HEK293T (cell line): Measurements from ENCODE around the gene CADPS2.

Experiments used
- CTCF ChIA-PET: fragments of 350-600 bp; formaldehyde crosslinking; extraction: SDS; loops from one replicate; lab custom pipeline; 2021; ENCODE audit warnings: antibody characterized with exemption, inconsistent platforms; lab: Yijun Ruan, JAX
- POLR2A ChIA-PET: fragments of 350-600 bp; formaldehyde crosslinking; extraction: SDS; loops from one replicate; lab custom pipeline; 2020; ENCODE audit warnings: antibody characterized with exemption, inconsistent platforms; lab: Yijun Ruan, JAX
- DNase-seq: peaks from one replicate; pipeline ENCODE4 v3.0.0; 2012; ENCODE audit warnings: mixed read lengths; ENCODE audit errors: extremely low spot score
- ARNT ChIP-seq: fragments of 450-650 bp; IDR thresholded peaks from 2 replicates; pipeline ENCODE4 v1.6.1; 2017; ENCODE audit warnings: mild to moderate bottlenecking
- BHLHE40 ChIP-seq: fragments of 450-650 bp; IDR thresholded peaks from 2 replicates; pipeline ENCODE4 v1.6.1; 2016; ENCODE audit warnings: mild to moderate bottlenecking, moderate library complexity, borderline replicate concordance
- CTBP1 ChIP-seq: fragments of 450-650 bp; IDR thresholded peaks from 2 replicates; pipeline ENCODE4 v1.6.1; 2016; ENCODE audit warnings: borderline replicate concordance
- ELF4 ChIP-seq: fragments of 450-650 bp; IDR thresholded peaks from 2 replicates; pipeline ENCODE4 v1.6.1; 2017; ENCODE audit warnings: antibody characterized with exemption
- FOXA1 ChIP-seq: fragments of 450-650 bp; IDR thresholded peaks from 2 replicates; pipeline ENCODE4 v1.6.1; 2016; ENCODE audit warnings: mild to moderate bottlenecking
- FOXK2 ChIP-seq: fragments of 450-650 bp; IDR thresholded peaks from 2 replicates; pipeline ENCODE4 v1.6.1; 2016; ENCODE audit warnings: mild to moderate bottlenecking
- FOXM1 ChIP-seq: fragments of 450-650 bp; IDR thresholded peaks from 2 replicates; pipeline ENCODE4 v1.6.1; 2017; ENCODE audit warnings: mild to moderate bottlenecking, borderline replicate concordance
- HDGF ChIP-seq: fragments of 450-650 bp; IDR thresholded peaks from 2 replicates; pipeline ENCODE4 v1.6.1; 2017; ENCODE audit warnings: antibody characterized with exemption, borderline replicate concordance
- L3MBTL2 ChIP-seq: fragments of 450-650 bp; conservative IDR thresholded peaks from 2 replicates; pipeline ENCODE4 v1.6.1; 2016; ENCODE audit warnings: mild to moderate bottlenecking
- LEF1 ChIP-seq: fragments of 450-650 bp; IDR thresholded peaks from 2 replicates; pipeline ENCODE4 v1.6.1; 2017; ENCODE audit warnings: mild to moderate bottlenecking, borderline replicate concordance
- NFRKB ChIP-seq: fragments of 450-650 bp; IDR thresholded peaks from 2 replicates; pipeline ENCODE4 v1.6.1; 2016; ENCODE audit warnings: mild to moderate bottlenecking, moderate library complexity
- PKNOX1 ChIP-seq: fragments of 450-650 bp; IDR thresholded peaks from 2 replicates; pipeline ENCODE4 v1.6.1; 2016
- SP1 ChIP-seq: fragments of 450-650 bp; IDR thresholded peaks from 2 replicates; pipeline ENCODE4 v1.6.1; 2017
- SUZ12 ChIP-seq: fragments of 450-650 bp; IDR thresholded peaks from 2 replicates; pipeline ENCODE4 v1.6.1; 2016; ENCODE audit warnings: mild to moderate bottlenecking
- TARDBP ChIP-seq: fragments of 450-650 bp; IDR thresholded peaks from 2 replicates; pipeline ENCODE4 v1.6.1; 2016
- ZNF384 ChIP-seq: fragments of 450-650 bp; IDR thresholded peaks from 2 replicates; pipeline ENCODE4 v1.6.1; 2016

Gene CADPS2

GRCh38 chr7:122750389-122750788 is 135.9 kb downstream of the CADPS2 start:
- CTCF ChIA-PET, result no interaction called here
- no peak for DNase-seq
- POLR2A ChIA-PET, result no interaction called here
- TF ChIP-seq FOXM1 (no peak), LEF1 (no peak), BHLHE40 (no peak), SUZ12 (no peak), CTBP1 (no peak), ZNF384 (no peak), PKNOX1 (no peak), SP1 (no peak), FOXA1 (no peak), NFRKB (no peak), ELF4 (no peak), TARDBP (no peak), L3MBTL2 (no peak), HDGF (no peak), ARNT (no peak), FOXK2 (no peak)

GRCh38 chr7:122748195-122748594 is 138.1 kb downstream of the CADPS2 start:
- CTCF ChIA-PET, result no interaction called here
- POLR2A ChIA-PET, result interaction anchor here (0.6 kb wide), 1 partner anchor 56 kb away, joined by 3 read pairs; no protein-coding TSS in a partner anchor
- no peak for TF ChIP-seq LEF1
- TF ChIP-seq L3MBTL2, result no peak
- TF ChIP-seq BHLHE40, result no peak
- no peak for TF ChIP-seq PKNOX1
- TF ChIP-seq ARNT, result no peak
- no peak for TF ChIP-seq SUZ12
- no peak for TF ChIP-seq ELF4
- no peak for TF ChIP-seq NFRKB
- TF ChIP-seq CTBP1, result no peak
- no peak for TF ChIP-seq FOXM1
- no peak for DNase-seq

- CTCF ChIA-PET, result interaction anchor here (0.6 kb wide), 1 partner anchor 27 kb away, joined by 5 read pairs; no protein-coding TSS in a partner anchor
- POLR2A ChIA-PET, result no interaction called here
- no peak for DNase-seq
- no peak for TF ChIP-seq FOXA1
- TF ChIP-seq L3MBTL2, result no peak
- TF ChIP-seq TARDBP, result no peak
- TF ChIP-seq LEF1, result no peak
- no peak for TF ChIP-seq HDGF
Observed at GRCh38 chr7:122746948-122747347, 139.3 kb downstream of the CADPS2 start.

GRCh38 chr7:122743211-122743610 is 143.0 kb downstream of the CADPS2 start:
- ChIA-PET POLR2A (no interaction called here), CTCF (no interaction called here)
- TF ChIP-seq SUZ12 (no peak), NFRKB (no peak), FOXK2 (no peak), TARDBP (no peak), PKNOX1 (no peak), ARNT (no peak), LEF1 (no peak), FOXA1 (no peak), ZNF384 (no peak), L3MBTL2 (no peak), SP1 (no peak), BHLHE40 (no peak), CTBP1 (no peak), FOXM1 (no peak), HDGF (no peak), ELF4 (no peak)
- no peak for DNase-seq

- CTCF ChIA-PET, result no interaction called here
- TF ChIP-seq FOXK2, result no peak
- no peak for TF ChIP-seq LEF1
- no peak for TF ChIP-seq FOXA1
- no peak for TF ChIP-seq TARDBP
- TF ChIP-seq CTBP1, result no peak
- no peak for TF ChIP-seq SUZ12
- no peak for TF ChIP-seq ARNT
- no peak for TF ChIP-seq SP1
- TF ChIP-seq L3MBTL2, result no peak
- TF ChIP-seq PKNOX1, result no peak
- TF ChIP-seq FOXM1, result no peak
- no peak for TF ChIP-seq HDGF
- no peak for TF ChIP-seq NFRKB
- TF ChIP-seq ZNF384, result no peak
- TF ChIP-seq BHLHE40, result no peak
- no peak for TF ChIP-seq ELF4
- POLR2A ChIA-PET, result no interaction called here
- DNase-seq, result no peak
Observed at GRCh38 chr7:122738947-122739346, 147.3 kb downstream of the CADPS2 start.

- no peak for DNase-seq
- ChIA-PET POLR2A (no interaction called here), CTCF (interaction anchor here (0.7 kb wide), 1 partner anchor 49 kb away, joined by 3 read pairs; no protein-coding TSS in a partner anchor)
- TF ChIP-seq SUZ12, result no peak
- TF ChIP-seq NFRKB, result no peak
- no peak for TF ChIP-seq SP1
- no peak for TF ChIP-seq ELF4
- no peak for TF ChIP-seq FOXK2
- TF ChIP-seq LEF1, result no peak
- TF ChIP-seq FOXM1, result no peak
- no peak for TF ChIP-seq TARDBP
- TF ChIP-seq HDGF, result no peak
- TF ChIP-seq CTBP1, result no peak
- TF ChIP-seq ARNT, result no peak
- no peak for TF ChIP-seq PKNOX1
- no peak for TF ChIP-seq L3MBTL2
- no peak for TF ChIP-seq FOXA1
- no peak for TF ChIP-seq ZNF384
- no peak for TF ChIP-seq BHLHE40
Observed at GRCh38 chr7:122736183-122736582, 150.1 kb downstream of the CADPS2 start.
